Measurements from ENCODE around the gene IDH2. TPM values are rescaled to one million over a fixed set of nuclear protein-coding genes. Genes with fewer than 3 reads are reported as not detected.
"Not testable (repeated sequence)": the region's sequence is repeated elsewhere in the genome, so short reads cannot be mapped to it uniquely, and the experiment has no call there.

Gene IDH2
- total RNA-seq, 1 donor from 2014 or later, result 90.8 TPM

DNA sequence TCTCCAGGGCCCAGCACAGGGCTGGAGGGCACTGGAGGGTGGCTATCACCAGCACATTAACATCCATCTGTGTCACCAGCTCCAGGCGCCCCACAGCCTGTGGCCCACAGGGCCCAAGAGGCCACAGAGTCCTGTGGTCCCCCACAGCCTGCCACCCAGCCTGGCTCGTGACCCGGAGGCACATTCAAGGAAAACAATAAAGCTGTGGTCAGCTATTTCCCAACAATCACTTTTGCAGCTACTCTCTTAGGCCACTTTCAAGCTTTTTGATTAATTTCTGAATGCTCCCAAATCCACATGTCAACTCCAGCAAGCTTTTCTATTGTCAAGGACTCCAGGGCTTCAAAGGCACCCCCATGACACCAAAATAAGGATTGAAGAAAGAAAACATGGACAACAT lies 16.7 kb downstream of the IDH2 start:
- DNase-seq (ENCODE audit: low spot score), result no peak

DNA sequence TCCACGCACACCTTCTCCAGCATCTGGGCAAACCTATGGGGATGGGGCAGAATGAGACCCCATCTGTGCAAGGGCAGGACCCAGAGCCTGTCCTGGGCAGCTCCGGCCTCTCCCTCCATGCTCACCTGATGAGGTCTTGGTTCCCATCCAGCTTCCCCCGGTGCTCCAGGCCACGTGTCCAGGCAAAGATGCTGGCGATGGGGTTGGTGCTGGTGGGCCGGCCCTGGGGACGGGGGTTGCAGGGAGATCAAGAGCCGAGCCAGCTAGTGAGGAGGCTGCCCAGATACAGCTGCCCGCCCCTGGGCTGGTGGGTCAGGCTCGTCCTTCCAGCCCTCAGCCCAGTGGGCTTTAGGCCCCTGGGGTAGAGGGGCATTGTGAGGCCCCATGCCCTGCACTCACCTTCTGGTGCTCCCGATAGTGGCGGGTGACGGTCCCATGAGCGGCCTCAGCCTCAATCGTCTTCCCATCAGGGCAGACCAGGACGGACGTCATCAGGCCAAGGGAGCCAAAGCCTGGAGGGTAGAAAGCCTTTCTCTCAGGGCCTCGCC lies 17.3 kb downstream of the IDH2 start:
- no peak for DNase-seq (ENCODE audit: low spot score)

DNA sequence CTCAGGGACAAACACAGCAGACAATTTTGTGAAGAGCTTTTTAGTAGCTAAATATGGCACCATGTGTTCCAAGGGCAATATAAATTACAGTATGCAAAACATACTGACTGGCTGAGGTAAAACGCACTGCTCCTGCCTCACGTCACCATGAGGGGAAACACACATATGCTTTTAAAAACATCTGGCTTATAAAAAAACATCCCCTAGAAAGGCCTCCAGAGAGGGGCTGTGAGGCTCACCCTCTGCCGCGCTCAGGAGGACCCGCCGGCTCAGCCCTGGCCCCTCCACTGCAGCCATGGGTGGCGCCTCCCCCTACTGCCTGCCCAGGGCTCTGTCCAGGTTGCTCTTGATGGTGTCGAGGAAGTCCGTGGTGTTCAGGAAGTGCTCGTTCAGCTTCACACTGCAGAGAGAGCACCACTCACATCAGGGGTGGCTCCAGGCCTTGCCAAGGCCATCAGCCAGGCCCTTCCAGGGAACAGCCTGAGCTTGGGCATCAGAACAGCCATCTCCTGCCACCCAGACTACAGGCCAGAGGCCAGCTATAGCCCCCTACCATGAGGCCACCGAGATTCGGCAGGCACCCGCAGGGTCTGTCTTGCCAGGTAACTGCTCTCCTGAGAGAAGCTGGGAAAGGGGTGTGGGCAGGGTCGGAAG lies 18.2 kb downstream of the IDH2 start:
- no peak for DNase-seq (ENCODE audit: low spot score)

DNA sequence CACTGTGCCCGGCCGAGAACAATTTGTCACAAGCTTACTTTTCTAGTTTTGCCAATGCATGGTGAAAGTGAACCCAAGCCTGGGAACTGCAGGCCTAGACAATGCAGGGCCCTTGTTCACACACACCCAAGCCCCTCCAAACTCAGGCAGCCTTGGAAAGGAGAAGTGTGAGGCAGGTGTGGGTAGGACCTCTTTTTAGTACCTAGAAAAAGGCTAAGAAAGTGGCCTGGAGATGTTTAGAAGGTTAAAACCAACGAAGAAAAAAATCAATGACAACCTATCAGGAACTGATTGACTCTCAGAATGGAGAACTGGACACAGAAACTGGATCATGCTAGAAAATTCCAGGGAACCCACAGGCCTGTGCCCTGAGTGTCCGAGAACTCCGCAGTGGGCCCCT lies 18.8 kb downstream of the IDH2 start:
- DNase-seq (ENCODE audit: low spot score), result no peak

DNA sequence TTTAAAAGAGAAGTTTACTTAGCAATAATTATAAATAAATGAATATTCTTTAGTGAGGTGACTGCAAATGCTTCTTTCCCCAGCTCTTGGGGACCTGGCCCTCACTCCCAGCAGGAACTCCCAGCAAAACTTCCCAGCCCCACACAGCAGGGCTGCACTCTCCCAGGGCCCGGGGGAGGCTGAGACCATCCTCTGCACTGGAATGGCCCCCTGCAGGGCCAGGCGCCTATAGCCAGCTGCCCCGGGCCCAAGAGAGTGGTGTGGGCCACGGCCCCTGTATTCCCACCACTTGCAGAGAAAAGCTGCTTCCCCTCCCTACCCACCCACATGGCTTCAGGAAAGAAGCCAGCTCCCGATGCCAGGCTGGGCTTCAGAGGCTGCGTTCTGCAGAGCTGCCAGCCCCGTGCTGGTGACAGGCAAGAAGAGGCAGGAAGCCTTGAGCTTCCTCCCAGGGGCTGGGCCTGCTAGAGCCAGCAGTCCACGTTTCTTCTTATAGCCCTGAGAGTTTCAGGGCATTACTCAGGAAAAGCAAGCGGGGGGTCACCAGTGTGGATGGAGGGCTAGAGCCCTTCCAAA lies 20.0 kb downstream of the IDH2 start:
- DNase-seq (ENCODE audit: low spot score), result no peak

GRCh38 chr15:90080818-90081393 lies 21.4 kb downstream of the IDH2 start:
- DNase-seq (ENCODE audit: low spot score), result no peak

DNA sequence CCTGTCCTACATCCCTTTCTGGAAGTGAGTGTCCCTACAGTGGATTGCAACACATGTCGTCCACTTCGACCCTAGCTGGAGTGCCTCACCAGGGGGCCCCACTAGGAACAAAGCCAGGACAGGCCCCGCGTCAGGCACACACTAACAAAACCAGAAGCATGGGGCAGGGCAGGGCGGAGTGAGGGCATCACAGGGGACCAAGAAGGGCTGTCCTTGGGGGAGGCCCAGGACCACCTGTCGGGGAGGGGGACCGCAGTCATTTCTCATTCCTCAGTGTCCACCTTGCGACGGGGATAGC lies 21.9 kb downstream of the IDH2 start:
- no peak for DNase-seq (ENCODE audit: low spot score)

GRCh38 chr15:90079619-90080457 lies 22.4 kb downstream of the IDH2 start:
- DNase-seq (ENCODE audit: low spot score), result no peak

DNA sequence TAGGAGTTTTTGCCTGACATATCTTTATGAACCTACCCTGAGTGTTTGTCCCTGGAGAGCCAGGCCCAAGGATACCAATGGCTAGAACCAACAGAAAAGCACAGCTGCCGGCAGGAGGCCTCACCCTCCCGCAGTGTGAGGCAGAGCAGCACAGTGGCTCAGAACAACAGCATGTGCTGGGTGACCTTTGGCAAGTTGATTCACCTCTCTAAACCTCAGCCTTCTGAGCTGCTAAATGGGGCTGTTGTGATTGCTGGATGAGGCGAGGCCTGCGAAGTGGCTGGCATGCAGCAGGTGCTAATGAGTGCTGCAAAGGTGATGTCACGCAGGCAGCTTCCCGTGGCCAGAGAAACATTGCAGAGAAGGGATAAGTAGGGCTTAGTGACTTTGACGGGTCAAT lies 23.3 kb downstream of the IDH2 start:
- DNase-seq (ENCODE audit: low spot score), result no peak

- DNase-seq (ENCODE audit: low spot score), result no peak
These were observed 25.6 kb downstream of the IDH2 start for GRCh38 chr15:90076716-90077115.

- DNase-seq (ENCODE audit: low spot score), result peak; percentile 41
These were observed 26.6 kb downstream of the IDH2 start for GRCh38 chr15:90075420-90076289.

GRCh38 chr15:90074916-90075315 lies 27.4 kb downstream of the IDH2 start:
- DNase-seq (ENCODE audit: low spot score), result no peak

GRCh38 chr15:90074023-90074422 lies 28.2 kb downstream of the IDH2 start:
- DNase-seq (ENCODE audit: low spot score), result no peak

DNA sequence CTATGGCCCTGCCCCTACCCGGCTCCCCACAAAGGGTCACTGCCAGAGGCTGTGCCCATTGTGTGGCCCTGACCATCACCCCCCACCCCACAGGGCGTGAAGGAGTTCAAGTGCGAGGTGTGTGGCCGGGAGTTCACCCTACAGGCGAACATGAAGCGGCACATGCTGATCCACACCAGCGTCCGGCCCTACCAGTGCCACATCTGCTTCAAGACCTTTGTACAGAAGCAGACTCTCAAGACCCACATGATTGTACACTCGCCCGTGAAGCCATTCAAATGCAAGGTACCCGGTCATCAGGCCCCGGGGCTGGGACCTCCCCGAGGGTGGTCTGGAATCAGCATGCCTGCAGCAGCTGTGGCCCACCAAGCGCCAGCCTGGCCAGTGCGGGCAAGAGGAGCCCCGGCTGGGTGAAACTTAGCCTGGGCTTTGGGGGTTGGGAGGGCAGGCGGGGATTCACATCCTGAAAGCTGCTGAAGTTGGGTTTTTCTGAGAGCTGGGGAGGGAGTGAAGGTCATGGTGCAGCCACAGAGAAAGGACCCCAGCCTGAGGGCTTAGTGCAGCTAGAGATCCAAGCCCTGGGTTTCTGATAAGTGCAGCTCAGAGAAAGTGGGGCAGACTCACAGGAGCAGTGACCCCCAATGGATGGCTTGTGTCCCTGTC lies 29.2 kb downstream of the IDH2 start:
- DNase-seq (ENCODE audit: low spot score), result no peak

DNA sequence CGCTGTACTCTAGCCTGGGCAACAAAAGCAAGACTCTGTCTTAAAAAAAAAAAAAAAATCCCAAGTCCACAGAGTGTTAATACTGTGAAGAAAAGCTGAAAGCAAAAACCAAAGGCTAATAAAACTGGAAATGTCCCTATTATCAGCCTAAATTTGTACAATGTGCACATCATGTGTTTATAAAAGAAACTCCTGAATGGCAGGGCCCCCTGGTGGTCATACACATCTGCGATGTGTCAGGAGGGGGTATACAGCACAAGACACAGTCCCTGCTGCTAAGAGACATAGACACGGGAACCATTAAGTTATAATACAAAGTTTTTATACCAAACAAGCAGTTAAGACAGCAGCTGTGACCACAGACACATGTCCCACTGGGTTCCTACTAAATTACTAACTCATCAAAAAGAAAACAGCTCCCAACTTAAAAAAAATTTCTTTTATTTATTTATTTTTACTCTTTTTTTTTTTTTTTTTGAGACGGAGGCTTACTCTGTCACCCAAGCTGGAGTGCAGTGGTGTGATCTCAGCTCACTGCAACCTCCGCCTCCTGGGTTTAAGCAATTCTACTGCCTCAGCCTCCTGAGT lies 31.0 kb downstream of the IDH2 start:
- DNase-seq (ENCODE audit: low spot score), result peak; percentile 87

DNA sequence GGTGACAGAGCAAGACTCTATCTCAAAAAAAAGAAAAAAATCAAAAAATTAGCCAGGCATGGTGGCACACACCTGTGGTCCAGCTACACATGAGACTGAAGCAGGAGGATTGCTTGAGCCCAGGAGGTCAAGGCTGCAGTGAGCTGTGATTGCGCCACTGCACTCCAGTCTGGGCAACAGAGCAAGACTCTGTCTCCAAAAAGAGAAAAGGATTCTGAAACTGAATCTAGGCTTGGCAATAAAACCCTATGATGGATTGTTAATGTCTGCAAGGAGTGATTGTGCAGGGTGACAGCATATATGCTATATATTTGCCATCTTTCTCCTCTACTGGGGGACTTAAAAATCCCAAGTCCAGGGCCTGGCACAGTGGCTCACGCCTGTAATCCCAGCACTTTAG lies 31.6 kb downstream of the IDH2 start:
- DNase-seq (ENCODE audit: low spot score), result not testable (repeated sequence)

- DNase-seq (ENCODE audit: low spot score), result no peak
These were observed 34.2 kb downstream of the IDH2 start for GRCh38 chr15:90067953-90068606.

DNA sequence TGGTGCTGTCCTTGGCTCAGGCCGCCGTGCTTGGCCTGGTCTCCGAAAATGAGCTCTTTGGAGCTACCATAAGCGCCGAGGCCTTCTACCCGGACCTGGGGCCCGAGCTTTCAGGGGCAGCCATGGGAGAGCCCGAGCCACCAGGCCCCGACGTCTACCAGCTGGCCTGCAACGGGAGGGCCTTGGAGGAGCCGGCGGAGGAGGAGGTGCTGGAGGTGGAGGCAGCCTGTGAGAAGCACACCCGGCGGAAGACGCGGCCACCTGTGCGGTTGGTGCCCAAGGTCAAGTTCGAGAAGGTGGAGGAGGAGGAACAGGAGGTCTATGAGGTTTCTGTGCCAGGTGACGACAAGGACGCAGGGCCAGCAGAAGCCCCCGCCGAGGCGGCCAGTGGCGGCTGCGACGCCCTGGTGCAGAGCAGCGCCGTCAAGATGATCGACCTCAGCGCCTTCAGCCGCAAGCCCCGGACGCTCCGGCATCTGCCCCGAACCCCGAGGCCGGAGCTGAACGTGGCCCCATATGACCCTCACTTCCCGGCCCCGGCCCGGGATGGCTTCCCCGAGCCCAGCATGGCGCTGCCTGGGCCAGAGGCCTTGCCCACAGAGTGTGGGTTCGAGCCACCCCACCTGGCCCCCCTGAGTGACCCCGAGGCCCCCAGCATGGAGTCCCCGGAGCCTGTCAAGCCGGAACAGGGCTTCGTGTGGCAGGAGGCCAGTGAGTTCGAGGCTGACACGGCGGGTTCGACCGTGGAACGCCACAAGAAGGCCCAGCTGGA lies 34.9 kb downstream of the IDH2 start:
- DNase-seq (ENCODE audit: low spot score), result no peak

- DNase-seq (ENCODE audit: low spot score), result no peak
These were observed 36.6 kb downstream of the IDH2 start for GRCh38 chr15:90065682-90066049.

Data from umbilical cord (tissue), 2 donors.